HG02763 (cell line): ENCODE results near the gene SLC16A2.

Source experiments
- ATAC-seq: cut with Tn5 transposase; IDR thresholded peaks from one replicate; pipeline ENCODE4 v1.9.1; 2021; ENCODE audit warnings: mild to moderate bottlenecking, moderate library complexity; ENCODE audit not compliant: unreplicated experiment

The SLC16A2 gene

GRCh38 chrX:74535086-74535407, 113.8 kb downstream of the SLC16A2 start:
- no peak for ATAC-seq

- peak; percentile 30 for ATAC-seq
These were observed 114.3 kb downstream of the SLC16A2 start for GRCh38 chrX:74535408-74536151.

- ATAC-seq, result peak; percentile 53
These were observed 115.0 kb downstream of the SLC16A2 start for GRCh38 chrX:74536152-74536831.

- ATAC-seq, result peak; percentile 11
These were observed 115.6 kb downstream of the SLC16A2 start for GRCh38 chrX:74536832-74537371.

- no peak for ATAC-seq
These were observed 119.4 kb downstream of the SLC16A2 start for GRCh38 chrX:74540635-74541249.

GRCh38 chrX:74545880-74546523, 124.7 kb downstream of the SLC16A2 start:
- no peak for ATAC-seq

- ATAC-seq, result no peak
These were observed 125.7 kb downstream of the SLC16A2 start for GRCh38 chrX:74546984-74547383.

GRCh38 chrX:74550295-74550802, 129.1 kb downstream of the SLC16A2 start:
- peak; percentile 77 for ATAC-seq

- ATAC-seq, result no peak
These were observed 130.6 kb downstream of the SLC16A2 start for GRCh38 chrX:74551934-74552333.

GRCh38 chrX:74557378-74557777, 136.1 kb downstream of the SLC16A2 start:
- ATAC-seq, result no peak

- no peak for ATAC-seq
These were observed 156.8 kb downstream of the SLC16A2 start for GRCh38 chrX:74578137-74578536.

GRCh38 chrX:74579597-74580198, 158.4 kb downstream of the SLC16A2 start:
- no peak for ATAC-seq
